Mononuclear cell (primary cell): ENCODE results near the gene WDR62. TPM values are rescaled to one million over a fixed set of nuclear protein-coding genes. Genes with fewer than 3 reads are reported as not detected.

ENCODE experiments used
- H3K27me3 ChIP-seq: 2 replicates; pipeline ENCODE4 v1.6.0; 2011; ENCODE audit warnings: low read length, control low read depth; ENCODE audit not compliant: insufficient read depth
- H3K4me1 ChIP-seq: 2 replicates; pipeline ENCODE4 v1.5.1; 2011; ENCODE audit warnings: mild to moderate bottlenecking, low read length, control low read depth; ENCODE audit not compliant: insufficient read depth
- H3K4me3 ChIP-seq: 2 replicates; pipeline ENCODE4 v1.5.1; 2011; ENCODE audit warnings: mild to moderate bottlenecking, low read length, moderate library complexity
- H3K9me3 ChIP-seq: 2 replicates; pipeline ENCODE4 v1.5.1; 2011; ENCODE audit warnings: low read depth, mild to moderate bottlenecking, control low read depth, low read length
- total RNA-seq: library from RNA; depleted of rRNA; stranded (reverse); fragments of >200 nt; gene quantifications from one replicate; pipeline ENCODE4 v1.2.3, GENCODE V29; 2012

The WDR62 gene
- total RNA-seq, 1 donor: 1.4 TPM

GRCh38 chr19:36151144-36152018 is 96.7 kb downstream of the WDR62 start:
- Histone ChIP-seq H3K9me3 (no peaks in the 10 kb centered on the region), H3K27me3 (no peaks in the 10 kb centered on the region), H3K4me3 (no peak overlapping the region), H3K4me1 (no peaks in the 10 kb centered on the region)

- no peak overlapping the region for H3K4me3 ChIP-seq
- no peaks in the 10 kb centered on the region for H3K9me3 ChIP-seq
- H3K4me1 ChIP-seq: no peaks in the 10 kb centered on the region
- H3K27me3 ChIP-seq: no peaks in the 10 kb centered on the region
Measured at GRCh38 chr19:36152019-36152351, 97.3 kb downstream of the WDR62 start.

GRCh38 chr19:36152352-36153091 is 97.8 kb downstream of the WDR62 start, which contains the start of gene COX7A1:
COX7A1 (minus strand) TSS chr19:36152447; CDS start chr19:36152407, 40 bp downstream.
- no peaks in the 10 kb centered on the region for H3K4me1 ChIP-seq
- H3K9me3 ChIP-seq: no peaks in the 10 kb centered on the region
- no peaks in the 10 kb centered on the region for H3K27me3 ChIP-seq
- H3K4me3 ChIP-seq: no peak within 1 kb of the TSS

GRCh38 chr19:36153126-36153525 is 98.4 kb downstream of the WDR62 start:
- Histone ChIP-seq H3K4me1 (no peaks in the 10 kb centered on the region), H3K4me3 (no peak overlapping the region), H3K27me3 (no peaks in the 10 kb centered on the region), H3K9me3 (no peaks in the 10 kb centered on the region)

Other genes starting within 250 kb of the WDR62 start
- gene PRODH2, start 242.1 kb upstream of the WDR62 start, total RNA-seq: not detected
- not detected for gene NPHS1, start 202.4 kb upstream of the WDR62 start, total RNA-seq
- gene KIRREL2, start 198.0 kb upstream of the WDR62 start, total RNA-seq: 0.10 TPM
- gene APLP1, start 186.3 kb upstream of the WDR62 start, total RNA-seq: not detected
- 128 TPM for gene NFKBID, start 154.4 kb upstream of the WDR62 start, total RNA-seq
- 58.1 TPM for gene HCST, start 152.4 kb upstream of the WDR62 start, total RNA-seq
- gene TYROBP, start 146.6 kb upstream of the WDR62 start, total RNA-seq: 286 TPM
- gene LRFN3, start 118.5 kb upstream of the WDR62 start, total RNA-seq: 1.3 TPM
- 8.3 TPM for gene SDHAF1, start 59.7 kb upstream of the WDR62 start, total RNA-seq
- 0.10 TPM for gene SYNE4, start 46.1 kb upstream of the WDR62 start, total RNA-seq
- 6.6 TPM for gene ALKBH6, start 40.7 kb upstream of the WDR62 start, total RNA-seq
- gene CLIP3, start 22.0 kb upstream of the WDR62 start, total RNA-seq: 0.10 TPM
- 0.42 TPM for gene THAP8, start 612 bp upstream of the WDR62 start, total RNA-seq
- not detected for gene OVOL3, start 56.2 kb downstream of the WDR62 start, total RNA-seq
- gene POLR2I, start 60.0 kb downstream of the WDR62 start, total RNA-seq: 12.8 TPM
- 54.4 TPM for gene TBCB, start 60.6 kb downstream of the WDR62 start, total RNA-seq
- gene CAPNS1, start 85.2 kb downstream of the WDR62 start, total RNA-seq: 227 TPM
- gene COX7A1, start 97.5 kb downstream of the WDR62 start, total RNA-seq: not detected
- gene ZNF565, start 159.8 kb downstream of the WDR62 start, total RNA-seq: 5.1 TPM
- 28.7 TPM for gene ZNF146, start 160.2 kb downstream of the WDR62 start, total RNA-seq